NCI-H2107 (cell line): ENCODE measurements around the gene NFASC.

ENCODE experiments used
- DNase-seq: peaks from one replicate; lab custom pipeline; 2025; lab: John Stamatoyannopoulos, UW

The NFASC gene

GRCh38 chr1:204870160-204870912 lies at the start of gene NFASC:
TSS of gene NFASC (plus strand) at chr1:204870862. CDS start at chr1:204944316, 73,454 bp downstream.
- DNase-seq = no peak

GRCh38 chr1:204821476-204821875 lies 49.2 kb upstream of the NFASC start:
- no peak for DNase-seq

GRCh38 chr1:204821924-204822323 lies 48.7 kb upstream of the NFASC start:
- DNase-seq = no peak

GRCh38 chr1:204826970-204827369 lies 43.7 kb upstream of the NFASC start:
- no peak for DNase-seq

GRCh38 chr1:204828352-204828850 lies 42.3 kb upstream of the NFASC start:
- peak; percentile 86 for DNase-seq

- no peak for DNase-seq
These were observed 41.4 kb upstream of the NFASC start for GRCh38 chr1:204829133-204829825.

GRCh38 chr1:204830747-204831146 lies 39.9 kb upstream of the NFASC start:
- peak; percentile 70 for DNase-seq

GRCh38 chr1:204831186-204831585 lies 39.5 kb upstream of the NFASC start:
- DNase-seq = no peak

GRCh38 chr1:204834336-204834735 lies 36.3 kb upstream of the NFASC start:
- no peak for DNase-seq

- DNase-seq = no peak
These were observed 35.9 kb upstream of the NFASC start for GRCh38 chr1:204834752-204835151.

GRCh38 chr1:204835737-204836136 lies 34.9 kb upstream of the NFASC start:
- DNase-seq = no peak

GRCh38 chr1:204836856-204837255 lies 33.8 kb upstream of the NFASC start:
- no peak for DNase-seq

- DNase-seq = no peak
These were observed 33.1 kb upstream of the NFASC start for GRCh38 chr1:204837440-204838084.

GRCh38 chr1:204841316-204841715 lies 29.3 kb upstream of the NFASC start:
- DNase-seq = no peak

GRCh38 chr1:204841798-204842197 lies 28.9 kb upstream of the NFASC start:
- DNase-seq = no peak

- no peak for DNase-seq
These were observed 28.3 kb upstream of the NFASC start for GRCh38 chr1:204842369-204842768.

GRCh38 chr1:204842892-204843291 lies 27.8 kb upstream of the NFASC start:
- peak; percentile 46 for DNase-seq

- DNase-seq = peak; percentile 59
These were observed 24.1 kb upstream of the NFASC start for GRCh38 chr1:204846546-204846945.

GRCh38 chr1:204848579-204848978 lies 22.1 kb upstream of the NFASC start:
- no peak for DNase-seq

- DNase-seq = no peak
These were observed 17.8 kb upstream of the NFASC start for GRCh38 chr1:204852854-204853253.

- DNase-seq = no peak
These were observed 17.2 kb upstream of the NFASC start for GRCh38 chr1:204853436-204853835.

GRCh38 chr1:204854286-204854685 lies 16.4 kb upstream of the NFASC start:
- no peak for DNase-seq

GRCh38 chr1:204858363-204858821 lies 12.3 kb upstream of the NFASC start:
- DNase-seq = no peak
